H1 (cell line): Measurements from ENCODE around the gene MRPL20. TPM values are rescaled to one million over a fixed set of nuclear protein-coding genes. Genes with fewer than 3 reads are reported as not detected.

Experiments used
- MAX ChIP-seq: IDR thresholded peaks from 2 replicates; pipeline ENCODE4 v1.6.1; 2012; ENCODE audit warnings: inconsistent platforms
- NANOG ChIP-seq: IDR thresholded peaks from 2 replicates; pipeline ENCODE4 v1.6.1; 2011; ENCODE audit warnings: low read length, low read depth, mild to moderate bottlenecking, inconsistent platforms; ENCODE audit not compliant: insufficient read depth, poor library complexity, severe bottlenecking
- SIN3A ChIP-seq, 2 experiments: IDR thresholded peaks in 1 of 2; conservative IDR thresholded peaks in 1 of 2; 2 replicates each; pipeline ENCODE4 v1.6.1; 2011 to 2012; ENCODE audit warnings: low read length in 2 of 2, improper control_type of control experiment in 1 of 2, low read depth in 1 of 2, mild to moderate bottlenecking in 1 of 2
- SP4 ChIP-seq: IDR thresholded peaks from 2 replicates; pipeline ENCODE4 v1.6.1; 2012; ENCODE audit warnings: low read length, inconsistent platforms
- polyA plus RNA-seq, 7 experiments: library from polyadenylated mRNA; depleted of rRNA in 3 of 7; stranded (reverse) in 5 of 7; unstranded in 2 of 7; fragments of >200 nt in 5 of 7; fragments of 200-250 nt in 2 of 7; gene quantifications; 1 replicate in 5 of 7; 2 replicates in 1 of 7; 4 replicates in 1 of 7; pipeline versions ENCODE4 v1.2.1 to v1.2.3, GENCODE V29; 2011 to 2013; ENCODE audit warnings: missing spikeins in 2 of 7, mixed read lengths in 2 of 7
- total RNA-seq: library from RNA; stranded (reverse); fragmentation: NEBNext Ultra II Directional; extraction: Animal tissue kit (Norgen Biotek cat#: 25700); gene quantifications from 2 replicates; pipeline ENCODE4 v1.2.1, GENCODE V29; 2021

MRPL20 gene
- total and polyA plus RNA-seq, 2 of the 8 experiments (the other 6 are each of a cell fraction or from before 2014, with no cell fraction given): 126 to 151 TPM

- TF ChIP-seq NANOG (no peak), MAX (no peak), SP4 (no peak), SIN3A (conservative IDR thresholded peaks at IDR 0.05 in 1 of 2, IDR thresholded peaks at IDR 0.05 in 1 of 2; ENCODE audit: low read depth in 1 of 2, low read length in 2 of 2) (no peak)
Measured at GRCh38 chr1:1373051-1373814, 33.9 kb downstream of the MRPL20 start (continued).
